Kidney glomerular epithelial cell (primary cell): ENCODE measurements around the gene AGR3.

Source experiments
- DNase-seq: peaks from one replicate; lab custom pipeline; 2025; lab: John Stamatoyannopoulos, UW

AGR3 gene

GRCh38 chr7:16826060-16826459, 55.7 kb downstream of the AGR3 start:
- DNase-seq: no peak

GRCh38 chr7:16822029-16822428, 59.8 kb downstream of the AGR3 start:
- no peak for DNase-seq

- no peak for DNase-seq
These were observed 63.1 kb downstream of the AGR3 start for GRCh38 chr7:16818732-16819131.

GRCh38 chr7:16817536-16817935, 64.2 kb downstream of the AGR3 start:
- DNase-seq: peak; percentile 56

GRCh38 chr7:16816824-16817223, 65.0 kb downstream of the AGR3 start:
- no peak for DNase-seq

- DNase-seq: no peak
These were observed 66.8 kb downstream of the AGR3 start for GRCh38 chr7:16815001-16815400.

GRCh38 chr7:16813232-16813616, 68.6 kb downstream of the AGR3 start:
- no peak for DNase-seq

GRCh38 chr7:16812542-16813231, 69.1 kb downstream of the AGR3 start:
- no peak for DNase-seq

GRCh38 chr7:16811551-16811950, 70.2 kb downstream of the AGR3 start:
- DNase-seq: peak; percentile 10

GRCh38 chr7:16810573-16810972, 71.2 kb downstream of the AGR3 start:
- DNase-seq: no peak

- DNase-seq: no peak
These were observed 71.7 kb downstream of the AGR3 start for GRCh38 chr7:16810112-16810511.
